Measurements from ENCODE around the gene CTSE.

Gene CTSE

DNA sequence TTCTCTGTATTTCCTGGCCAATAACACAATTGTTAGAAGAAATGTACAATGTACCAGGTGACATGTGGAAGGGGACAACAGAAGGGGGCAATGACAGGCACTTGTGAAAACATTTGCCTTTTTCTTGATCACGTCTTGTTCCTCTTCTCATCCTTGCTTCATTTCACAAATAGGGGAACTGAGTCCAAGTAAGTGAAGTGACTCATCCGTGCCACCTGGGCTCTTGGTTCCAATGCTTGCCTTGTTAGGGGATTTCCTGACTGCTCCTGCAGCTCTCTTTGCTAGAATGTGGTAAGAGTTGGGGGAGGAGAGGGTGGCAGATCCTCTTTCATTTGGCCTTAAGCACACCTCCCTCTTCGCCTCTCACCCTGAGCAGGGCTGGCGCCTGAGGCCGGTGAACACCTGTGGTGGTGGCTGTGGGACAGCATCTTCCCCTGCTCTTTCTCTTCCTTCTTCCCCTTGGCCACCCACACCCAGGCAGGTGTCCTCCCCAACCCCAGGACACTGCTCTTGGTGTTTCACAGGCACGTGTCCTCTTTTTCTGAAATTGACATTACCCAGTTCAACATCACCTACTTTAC is 27.1 kb upstream of the CTSE start:
- DNase-seq (ENCODE audit: extremely low read depth, low read depth): no peak
- TF ChIP-seq CTCF (IDR thresholded peaks at IDR 0.05; ENCODE audit: low read depth, low read length, missing control alignments): no peak
- H3K4me3 ChIP-seq (replicated peaks; ENCODE audit: low read depth, low read length): no peak overlapping the region

- TF ChIP-seq CTCF (IDR thresholded peaks at IDR 0.05; ENCODE audit: low read depth, low read length, missing control alignments): no peak
- H3K4me3 ChIP-seq (replicated peaks; ENCODE audit: low read depth, low read length): no peak overlapping the region
- DNase-seq (ENCODE audit: extremely low read depth, low read depth): no peak
Measured at GRCh38 chr1:206049919-206050600, 26.4 kb upstream of the CTSE start.

DNA sequence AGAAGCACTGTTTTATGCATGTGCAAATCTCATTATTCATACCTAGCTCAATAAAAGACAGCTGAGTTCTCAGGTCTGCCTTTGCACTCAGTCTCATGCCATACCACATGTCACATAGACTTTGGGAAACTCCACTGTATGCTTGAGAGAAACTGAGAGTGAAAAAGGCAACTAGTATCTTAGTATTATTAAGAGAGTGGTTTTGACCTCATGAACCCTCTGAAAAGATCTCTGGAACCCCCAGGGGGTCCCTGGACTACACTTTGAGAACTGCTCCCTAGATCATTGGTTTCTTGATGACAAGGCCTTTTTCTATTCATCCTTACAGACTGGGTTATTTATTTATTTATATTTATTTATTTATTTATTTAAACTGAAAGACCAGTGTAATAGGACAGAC is 25.6 kb upstream of the CTSE start:
- no peak for DNase-seq (ENCODE audit: extremely low read depth, low read depth)
- no peak for TF ChIP-seq CTCF (IDR thresholded peaks at IDR 0.05; ENCODE audit: low read depth, low read length, missing control alignments)
- H3K4me3 ChIP-seq (replicated peaks; ENCODE audit: low read depth, low read length): no peak overlapping the region

GRCh38 chr1:206048582-206048981 is 24.9 kb upstream of the CTSE start:
- TF ChIP-seq CTCF (IDR thresholded peaks at IDR 0.05; ENCODE audit: low read depth, low read length, missing control alignments): peak; percentile 1
- no peak for DNase-seq (ENCODE audit: extremely low read depth, low read depth)
- no peak overlapping the region for H3K4me3 ChIP-seq (replicated peaks; ENCODE audit: low read depth, low read length)

GRCh38 chr1:206047271-206047670 is 23.6 kb upstream of the CTSE start:
- H3K4me3 ChIP-seq (replicated peaks; ENCODE audit: low read depth, low read length): no peak overlapping the region
- TF ChIP-seq CTCF (IDR thresholded peaks at IDR 0.05; ENCODE audit: low read depth, low read length, missing control alignments): no peak
- no peak for DNase-seq (ENCODE audit: extremely low read depth, low read depth)

DNA sequence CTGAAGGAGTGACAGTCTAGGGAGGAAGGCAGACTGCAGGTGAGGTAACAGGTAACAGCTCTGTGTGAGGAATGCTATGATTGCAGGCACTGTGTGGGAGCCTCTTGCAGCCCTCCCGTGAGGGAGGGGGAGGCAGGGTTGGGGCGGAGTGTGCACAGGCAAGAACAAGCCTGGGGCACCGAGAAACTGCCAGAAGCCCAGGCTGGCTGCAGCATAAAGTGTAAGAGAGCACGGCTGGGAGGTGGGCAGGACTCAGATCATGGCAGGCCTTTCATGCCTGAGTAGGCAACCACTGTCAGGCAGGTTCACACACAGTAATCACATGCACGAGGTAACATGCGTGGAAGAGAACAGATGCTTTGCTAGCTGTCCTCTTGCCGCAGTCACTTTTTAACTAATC is 17.9 kb upstream of the CTSE start:
- H3K4me3 ChIP-seq (replicated peaks; ENCODE audit: low read depth, low read length): no peak overlapping the region
- DNase-seq (ENCODE audit: extremely low read depth, low read depth): no peak
- no peak for TF ChIP-seq CTCF (IDR thresholded peaks at IDR 0.05; ENCODE audit: low read depth, low read length, missing control alignments)
